PC-3 (cell line): ENCODE results near the gene ABTB2. TPM values are rescaled to one million over a fixed set of nuclear protein-coding genes. Genes with fewer than 3 reads are reported as not detected.

Source experiments
- ATAC-seq: fragments of 200-7000 bp; cut with Tn5 transposase; 2 replicates; pipeline ENCODE4 v1.9.1; 2020; ENCODE audit warnings: mild to moderate bottlenecking, moderate library complexity
- BruUV-seq: library from RNA; stranded (reverse); fragments of 400-500 nt; replicated peaks from 2 replicates; lab custom pipeline; 2021; lab: Mats Ljungman, UMichigan
- CTCF ChIA-PET: fragments of 300-600 bp; sonication (Branson Sonifier 250); formaldehyde crosslinking; loops from one replicate; lab custom pipeline; 2022; ENCODE audit warnings: antibody characterized with exemption; lab: Charles Lee
- POLR2A ChIA-PET: fragments of 300-600 bp; sonication (Branson Sonifier 250); formaldehyde crosslinking; loops from one replicate; lab custom pipeline; 2022; ENCODE audit warnings: antibody characterized with exemption; ENCODE audit not compliant: unreplicated experiment; lab: Charles Lee
- DNase-seq: peaks from one replicate; pipeline ENCODE4 v3.0.0-alpha.2; 2015
- H2AFZ ChIP-seq: fragments of 300-600 bp; sonication (generic); 2 replicates; pipeline ENCODE4 v1.6.0; 2016; ENCODE audit warnings: antibody characterized with exemption, low read length
- H3F3A ChIP-seq: fragments of 300-600 bp; sonication (generic); one replicate; pipeline ENCODE4 v1.6.0; 2017; ENCODE audit warnings: antibody characterized with exemption, low read length, control low read depth, mild to moderate bottlenecking; ENCODE audit not compliant: unreplicated experiment
- H3K27ac ChIP-seq: fragments of 300-600 bp; sonication (generic); 2 replicates; pipeline ENCODE4 v1.5.1; 2016; ENCODE audit warnings: mild to moderate bottlenecking, low read length
- H3K27me3 ChIP-seq: fragments of 300-600 bp; sonication (generic); 2 replicates; pipeline ENCODE4 v1.6.1; 2016; ENCODE audit warnings: low read length, mixed read lengths
- H3K36me3 ChIP-seq: fragments of 300-600 bp; sonication (generic); 2 replicates; pipeline ENCODE4 v1.6.1; 2016; ENCODE audit warnings: low read depth, mixed run types, low read length, mixed read lengths
- H3K4me1 ChIP-seq: fragments of 300-600 bp; sonication (generic); 2 replicates; pipeline ENCODE4 v1.5.1; 2016; ENCODE audit warnings: low read length; ENCODE audit not compliant: insufficient read depth
- H3K4me2 ChIP-seq: fragments of 300-600 bp; sonication (generic); 2 replicates; pipeline ENCODE4 v1.6.0; 2016; ENCODE audit warnings: low read length
- H3K4me3 ChIP-seq: fragments of 300-600 bp; sonication (generic); 2 replicates; pipeline ENCODE4 v1.5.1; 2016; ENCODE audit warnings: mild to moderate bottlenecking, low read length, mixed read lengths
- H3K79me2 ChIP-seq: fragments of 300-600 bp; sonication (generic); 2 replicates; pipeline ENCODE4 v1.6.1; 2017; ENCODE audit warnings: low read length, mixed read lengths
- H3K9ac ChIP-seq: fragments of 300-600 bp; sonication (generic); 2 replicates; pipeline ENCODE4 v1.6.0; 2016; ENCODE audit warnings: mild to moderate bottlenecking, low read length
- H3K9me2 ChIP-seq: fragments of 300-600 bp; sonication (generic); replicated peaks from 2 replicates; pipeline ENCODE4 v1.6.1; 2016; ENCODE audit warnings: mixed run types, low read length, mixed read lengths
- H3K9me3 ChIP-seq: fragments of 300-600 bp; sonication (generic); 2 replicates; pipeline ENCODE4 v1.6.1; 2016; ENCODE audit warnings: low read length, mixed read lengths
- H4K20me1 ChIP-seq: fragments of 300-600 bp; sonication (generic); 2 replicates; pipeline ENCODE4 v1.6.1; 2016; ENCODE audit warnings: low read length, mixed read lengths
- CTCF ChIP-seq: fragments of 300-600 bp; sonication (generic); conservative IDR thresholded peaks from 2 replicates; pipeline ENCODE4 v1.5.1; 2017; ENCODE audit warnings: antibody characterized with exemption, low read depth, mild to moderate bottlenecking, low read length
- EZH2 ChIP-seq: fragments of 300-600 bp; sonication (generic); IDR thresholded peaks from one replicate; pipeline ENCODE4 v1.6.1; 2017; ENCODE audit warnings: antibody characterized with exemption, mild to moderate bottlenecking, low read length; ENCODE audit not compliant: unreplicated experiment
- EZH2phosphoT487 ChIP-seq: fragments of 300-600 bp; sonication (generic); IDR thresholded peaks from 2 replicates; pipeline ENCODE4 v1.6.1; 2018; ENCODE audit warnings: mild to moderate bottlenecking, antibody characterized with exemption, low read length, borderline replicate concordance
- intact Hi-C: fragments of 100-400 bp; cut with micrococcal nuclease; formaldehyde crosslinking; loops from 2 replicates; pipeline ENCODE4 v1.9.0; 2023
- total RNA-seq: library from RNA; depleted of rRNA; stranded (reverse); fragments of >200 nt; gene quantifications from 2 replicates; pipeline ENCODE4 v1.2.3, GENCODE V29; 2014

The ABTB2 gene
- total RNA-seq, 1 experiment from 2014 or later = 5.2 TPM

DNA sequence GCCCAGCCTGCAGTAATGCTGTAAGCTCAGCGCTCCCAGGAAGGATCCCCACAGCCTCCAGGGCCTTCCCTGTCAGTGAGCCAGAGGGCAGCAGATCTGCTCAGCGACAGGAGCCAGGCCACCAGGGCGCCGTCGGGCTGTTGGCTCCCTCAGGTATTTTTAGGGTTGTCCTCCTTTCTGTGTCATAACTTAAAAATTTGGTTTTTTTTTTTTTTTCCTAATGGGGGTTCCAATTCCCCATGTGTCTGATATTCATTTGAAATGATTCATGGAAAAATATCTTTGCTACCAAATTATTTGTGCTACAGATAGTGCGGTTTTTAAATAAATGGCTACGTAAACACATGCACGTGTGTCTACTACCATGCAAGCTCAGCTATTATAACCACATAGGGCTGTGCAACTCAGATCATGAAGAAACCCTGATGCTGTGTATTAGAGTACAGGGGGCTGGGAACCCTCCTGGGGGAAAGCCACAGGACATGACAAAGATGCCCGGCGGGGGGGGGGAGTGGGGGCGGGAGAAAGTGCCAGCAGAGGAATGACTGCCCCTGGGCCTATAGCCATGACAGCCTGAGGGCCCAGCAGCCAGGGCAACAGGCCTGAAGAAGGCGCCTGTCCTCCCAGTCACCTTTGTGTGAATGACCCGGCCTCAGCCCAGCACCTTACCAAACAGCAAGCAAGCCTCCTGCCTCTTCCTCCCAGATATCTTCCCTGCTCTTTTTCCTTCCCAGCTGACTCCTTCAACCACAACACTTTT is 163.1 kb downstream of the ABTB2 start:
- H3K4me1 ChIP-seq = peaks cover 31% of the 10 kb centered on the region
- H4K20me1 ChIP-seq = no peaks in the 10 kb centered on the region
- H3K4me2 ChIP-seq = no peak overlapping the region
- no peaks in the 10 kb centered on the region for H3K27me3 ChIP-seq
- ATAC-seq (no peak), DNase-seq (no peak)
- no peak overlapping the region for H3K9ac ChIP-seq
- H3K9me3 ChIP-seq = no peaks in the 10 kb centered on the region
- no peak overlapping the region for H2AFZ ChIP-seq
- H3K4me3 ChIP-seq = no peak overlapping the region
- H3K79me2 ChIP-seq = no peaks in the 10 kb centered on the region
- H3K9me2 ChIP-seq = no peaks in the 10 kb centered on the region
- intact Hi-C loops = no loop called here
- no peaks in the 10 kb centered on the region for H3F3A ChIP-seq
- ChIA-PET POLR2A (no interaction called here), CTCF (interaction anchor here (1.9 kb wide), 1 partner anchor 20 kb away, joined by 12 read pairs; no protein-coding TSS in a partner anchor)
- H3K36me3 ChIP-seq = no peaks in the 10 kb centered on the region
- H3K27ac ChIP-seq = no peak overlapping the region
- TF ChIP-seq CTCF (no peak), EZH2 (no peak), EZH2phosphoT487 (no peak)
- no TSS peak for BruUV-seq

DNA sequence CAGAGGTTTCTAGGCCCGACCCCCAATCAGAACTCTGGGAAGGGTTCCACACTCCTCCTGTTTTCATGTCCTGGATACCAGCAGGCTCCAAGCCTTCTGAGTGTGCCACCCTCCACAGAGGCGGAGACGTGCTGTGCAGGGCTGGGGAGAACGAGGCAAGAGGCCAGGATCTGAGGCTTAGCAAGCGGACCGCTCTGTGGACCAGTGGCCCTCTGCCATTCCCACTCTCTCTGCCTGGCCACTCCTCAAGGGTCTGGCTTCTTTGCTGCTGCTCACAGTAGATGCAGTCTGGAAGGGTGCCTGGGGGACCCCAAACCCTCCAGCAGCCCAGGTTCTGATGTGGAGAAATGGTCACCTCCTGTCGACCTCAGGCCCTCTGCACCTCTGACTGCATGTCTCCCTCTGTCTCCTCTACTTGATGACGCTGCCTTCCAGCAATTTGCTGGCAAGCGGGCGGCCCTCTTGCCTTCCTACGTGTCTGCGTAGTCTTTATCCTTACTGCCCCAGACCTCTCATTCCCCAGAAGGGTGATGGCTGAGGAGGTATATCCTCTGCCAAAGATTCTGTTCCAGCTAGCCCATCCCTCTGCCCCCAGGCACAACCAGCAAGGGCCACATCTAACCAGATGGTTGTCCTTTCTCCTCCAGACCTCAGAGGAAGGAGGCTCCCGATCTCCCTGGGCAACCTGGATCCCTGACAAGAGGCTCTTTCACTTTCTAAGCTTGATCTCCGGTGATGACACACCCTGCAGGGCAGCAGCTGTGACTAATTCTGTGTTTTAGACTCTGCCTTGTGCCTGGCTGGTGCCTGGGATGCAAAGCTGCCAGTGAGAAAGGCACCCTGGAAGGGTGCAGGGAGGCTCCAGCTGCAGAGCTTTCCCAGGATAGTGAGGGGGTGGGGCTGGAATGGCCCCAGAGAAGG is 165.1 kb downstream of the ABTB2 start:
- Histone ChIP-seq H3K36me3 (no peaks in the 10 kb centered on the region), H3K4me3 (peak overlapping the region; percentile 1; the same call in 1 of the 2 replicates), H3K9ac (no peak overlapping the region), H2AFZ (no peak overlapping the region), H3K4me2 (peak overlapping the region; percentile 52), H3K9me2 (no peaks in the 10 kb centered on the region), H3K27ac (peak overlapping the region; percentile 53), H4K20me1 (no peaks in the 10 kb centered on the region), H3K9me3 (no peaks in the 10 kb centered on the region), H3K79me2 (no peaks in the 10 kb centered on the region), H3F3A (no peaks in the 10 kb centered on the region), H3K4me1 (peaks cover 31% of the 10 kb centered on the region), H3K27me3 (no peaks in the 10 kb centered on the region)
- intact Hi-C loops = loop anchor here (1.0 kb wide), 1 partner anchor 166 kb away; the partner anchor contains the start of gene ABTB2
- DNase-seq (peak; percentile 91), ATAC-seq (peak; percentile 93)
- BruUV-seq = no TSS peak
- TF ChIP-seq EZH2 (no peak), CTCF (no peak), EZH2phosphoT487 (no peak)
- POLR2A ChIA-PET = interaction anchor here (0.6 kb wide), 2 partner anchors 13 to 1610 kb away, joined by 3 read pairs; no protein-coding TSS in a partner anchor
- CTCF ChIA-PET = interaction anchor here (1.1 to 1.9 kb wide), 2 partner anchors 18 to 165 kb away, joined by 5 to 12 read pairs; partner anchors contain the start of gene ABTB2
